Gastroesophageal sphincter (tissue), 3 donors: Measurements from ENCODE around the gene SLC25A48.

Experiments
- CTCF ChIP-seq, 4 experiments: fragments of 200-600 bp in 2 of 4; fragments of 450-650 bp in 2 of 4; sonication (generic) in 1 of 4; IDR thresholded peaks; one replicate each; pipeline ENCODE4 v1.5.1; 2017 to 2019; ENCODE audit warnings: antibody characterized with exemption in 4 of 4, mild to moderate bottlenecking in 2 of 4, moderate library complexity in 2 of 4
- EP300 ChIP-seq: sonication (generic); formaldehyde crosslinking; IDR thresholded peaks from one replicate; pipeline ENCODE4 v1.6.1; 2017; ENCODE audit warnings: antibody characterized with exemption, mild to moderate bottlenecking
- POLR2A ChIP-seq, 2 donors: fragments of 450-650 bp; IDR thresholded peaks; one replicate each; pipeline ENCODE4 v1.6.1; 2017; ENCODE audit warnings: antibody characterized with exemption in 2 of 2, mild to moderate bottlenecking in 2 of 2, moderate library complexity in 1 of 2

GRCh38 chr5:135829179-135829578, 5.3 kb upstream of the SLC25A48 start:
- TF ChIP-seq CTCF (IDR thresholded peaks at IDR 0.05), result no peak
- no peak for TF ChIP-seq EP300
- TF ChIP-seq POLR2A (IDR thresholded peaks at IDR 0.05), result no peak
